GM11168 (cell line): ENCODE measurements around the gene KRT39.
"Not testable (repeated sequence)": the region's sequence is repeated elsewhere in the genome, so short reads cannot be mapped to it uniquely, and the experiment has no call there.

Source experiments
- in situ Hi-C: fragments of 300-500 bp; cut with MboI; formaldehyde crosslinking; loops from one replicate; pipeline ENCODE4 v1.12.0; 2022; ENCODE audit warnings: low sequenced_read_pairs; ENCODE audit not compliant: unreplicated experiment

KRT39 gene

GRCh38 chr17:40966848-40967247, at the start of gene KRT39:
TSS of gene KRT39 (minus strand) at chr17:40966948. CDS start at chr17:40966856, 92 bp downstream.
- in situ Hi-C loops: no loop called here

GRCh38 chr17:41015454-41015853, 48.7 kb upstream of the KRT39 start:
- in situ Hi-C loops: no loop called here

- in situ Hi-C loops: no loop called here
Measured at GRCh38 chr17:41013606-41014005, 46.9 kb upstream of the KRT39 start.

GRCh38 chr17:41013181-41013580, 46.4 kb upstream of the KRT39 start:
- in situ Hi-C loops: no loop called here

- in situ Hi-C loops: no loop called here
Measured at GRCh38 chr17:41012326-41013120, 45.8 kb upstream of the KRT39 start.

- in situ Hi-C loops: no loop called here
Measured at GRCh38 chr17:41010441-41010840, 43.7 kb upstream of the KRT39 start.

- in situ Hi-C loops: no loop called here
Measured at GRCh38 chr17:41009936-41010335, 43.2 kb upstream of the KRT39 start.

GRCh38 chr17:41009301-41009760, 42.6 kb upstream of the KRT39 start:
- in situ Hi-C loops: no loop called here

GRCh38 chr17:41008811-41009210, 42.1 kb upstream of the KRT39 start, which contains the start of gene KRTAP3-1:
TSS of gene KRTAP3-1 (minus strand) at chr17:41009128. CDS start at chr17:41009074, 54 bp downstream.
- in situ Hi-C loops: no loop called here

- in situ Hi-C loops: no loop called here
Measured at GRCh38 chr17:41004397-41004796, 37.6 kb upstream of the KRT39 start.

GRCh38 chr17:41003926-41004325, 37.2 kb upstream of the KRT39 start:
- in situ Hi-C loops: no loop called here

GRCh38 chr17:41002814-41003213, 36.1 kb upstream of the KRT39 start:
- in situ Hi-C loops: no loop called here

- in situ Hi-C loops: no loop called here
Measured at GRCh38 chr17:41001795-41002194, 35.0 kb upstream of the KRT39 start.

GRCh38 chr17:40999563-40999962, 32.8 kb upstream of the KRT39 start, which contains the start of gene KRTAP3-2:
TSS of gene KRTAP3-2 (minus strand) at chr17:40999906. CDS start at chr17:40999853, 53 bp downstream.
- in situ Hi-C loops: not testable (repeated sequence)

- in situ Hi-C loops: no loop called here
Measured at GRCh38 chr17:40997361-40997760, 30.6 kb upstream of the KRT39 start.

- in situ Hi-C loops: no loop called here
Measured at GRCh38 chr17:40996829-40997228, 30.1 kb upstream of the KRT39 start.

- in situ Hi-C loops: no loop called here
Measured at GRCh38 chr17:40995116-40995515, 28.4 kb upstream of the KRT39 start.

- in situ Hi-C loops: no loop called here
Measured at GRCh38 chr17:40993839-40994238, 27.1 kb upstream of the KRT39 start, which contains the start of gene KRTAP3-3. TSS of gene KRTAP3-3 (minus strand) at chr17:40994164. CDS start at chr17:40994097, 67 bp downstream.

- in situ Hi-C loops: no loop called here
Measured at GRCh38 chr17:40993084-40993483, 26.3 kb upstream of the KRT39 start.

GRCh38 chr17:40992666-40993065, 25.9 kb upstream of the KRT39 start:
- in situ Hi-C loops: no loop called here

GRCh38 chr17:40986920-40987319, 20.2 kb upstream of the KRT39 start:
- in situ Hi-C loops: no loop called here

- in situ Hi-C loops: no loop called here
Measured at GRCh38 chr17:40984226-40984625, 17.5 kb upstream of the KRT39 start, which contains the start of gene KRT40. TSS of gene KRT40 (minus strand) at chr17:40984326. CDS start at chr17:40984273, 53 bp downstream.
